ENCODE data around the gene PRRT1.

PRRT1 gene

GRCh38 chr6:32127717-32128592 lies 23.8 kb downstream of the PRRT1 start, which contains the start of gene ATF6B:
TSS of gene ATF6B (minus strand) at chr6:32128246. CDS start at chr6:32128207, 39 bp downstream.
- peaks cover 6% of the 10 kb centered on the region; the same call in 1 of the 2 replicates for H3K4me1 ChIP-seq (ENCODE audit: insufficient read depth, low read length)
- peak within 1 kb of the TSS; percentile 97 for H3K9ac ChIP-seq (ENCODE audit: low read depth, low read length)
- peak within 1 kb of the TSS; percentile 96 for H3K27ac ChIP-seq (ENCODE audit: low read depth, low read length)
- H3K4me3 ChIP-seq (ENCODE audit: low read length): peak within 1 kb of the TSS; percentile 96
- WGBS: under 1% methylated on average over 44 of the region's 44 CpGs
- H3K9me3 ChIP-seq (ENCODE audit: insufficient read depth, low read depth, low read length): no peaks in the 10 kb centered on the region
- H3K27me3 ChIP-seq (ENCODE audit: insufficient read depth, low read length): no peaks in the 10 kb centered on the region
- H3K36me3 ChIP-seq (ENCODE audit: insufficient read depth, low read length): peaks cover 22% of the 10 kb centered on the region

- H3K36me3 ChIP-seq (ENCODE audit: insufficient read depth, low read length): peaks cover 22% of the 10 kb centered on the region
- 20% methylated on average over 9 of the region's 9 CpGs for WGBS
- H3K4me3 ChIP-seq (ENCODE audit: low read length): peak overlapping the region; percentile 96
- peaks cover 6% of the 10 kb centered on the region; the same call in 1 of the 2 replicates for H3K4me1 ChIP-seq (ENCODE audit: insufficient read depth, low read length)
- H3K9ac ChIP-seq (ENCODE audit: low read depth, low read length): peak overlapping the region; percentile 97
- no peaks in the 10 kb centered on the region for H3K27me3 ChIP-seq (ENCODE audit: insufficient read depth, low read length)
- peak overlapping the region; percentile 96; the same call in 1 of the 2 replicates for H3K27ac ChIP-seq (ENCODE audit: low read depth, low read length)
- no peaks in the 10 kb centered on the region for H3K9me3 ChIP-seq (ENCODE audit: insufficient read depth, low read depth, low read length)
These were observed 24.4 kb downstream of the PRRT1 start for GRCh38 chr6:32127409-32127716.

GRCh38 chr6:32126880-32127279 lies 24.9 kb downstream of the PRRT1 start:
- 83% methylated on average over 7 of the region's 8 CpGs for WGBS
- Histone ChIP-seq H3K36me3 (ENCODE audit: insufficient read depth, low read length) (peaks cover 25% of the 10 kb centered on the region), H3K9me3 (ENCODE audit: insufficient read depth, low read depth, low read length) (no peaks in the 10 kb centered on the region), H3K27ac (ENCODE audit: low read depth, low read length) (no peak overlapping the region), H3K9ac (ENCODE audit: low read depth, low read length) (peak overlapping the region; percentile 97; the same call in 1 of the 2 replicates), H3K4me1 (ENCODE audit: insufficient read depth, low read length) (peaks cover 6% of the 10 kb centered on the region; the same call in 1 of the 2 replicates), H3K4me3 (ENCODE audit: low read length) (peak overlapping the region; percentile 96), H3K27me3 (ENCODE audit: insufficient read depth, low read length) (no peaks in the 10 kb centered on the region)

- no peaks in the 10 kb centered on the region for H3K27me3 ChIP-seq (ENCODE audit: insufficient read depth, low read length)
- peaks cover 41% of the 10 kb centered on the region for H3K36me3 ChIP-seq (ENCODE audit: insufficient read depth, low read length)
- WGBS: 94% methylated on average over 4 of the region's 4 CpGs
- H3K4me3 ChIP-seq (ENCODE audit: low read length): no peak overlapping the region
- H3K27ac ChIP-seq (ENCODE audit: low read depth, low read length): no peak overlapping the region
- no peak overlapping the region for H3K9ac ChIP-seq (ENCODE audit: low read depth, low read length)
- peaks cover 6% of the 10 kb centered on the region; the same call in 1 of the 2 replicates for H3K4me1 ChIP-seq (ENCODE audit: insufficient read depth, low read length)
- no peaks in the 10 kb centered on the region for H3K9me3 ChIP-seq (ENCODE audit: insufficient read depth, low read depth, low read length)
These were observed 28.1 kb downstream of the PRRT1 start for GRCh38 chr6:32123681-32124080.

GRCh38 chr6:32120573-32121059 lies 31.1 kb downstream of the PRRT1 start:
- Histone ChIP-seq H3K4me3 (ENCODE audit: low read length) (no peak overlapping the region), H3K27me3 (ENCODE audit: insufficient read depth, low read length) (no peaks in the 10 kb centered on the region), H3K9me3 (ENCODE audit: insufficient read depth, low read depth, low read length) (no peaks in the 10 kb centered on the region), H3K9ac (ENCODE audit: low read depth, low read length) (no peak overlapping the region), H3K27ac (ENCODE audit: low read depth, low read length) (no peak overlapping the region), H3K36me3 (ENCODE audit: insufficient read depth, low read length) (peaks cover 58% of the 10 kb centered on the region), H3K4me1 (ENCODE audit: insufficient read depth, low read length) (no peaks in the 10 kb centered on the region)
- 92% methylated on average over 12 of the region's 12 CpGs for WGBS

- H3K27me3 ChIP-seq (ENCODE audit: insufficient read depth, low read length): no peaks in the 10 kb centered on the region
- H3K36me3 ChIP-seq (ENCODE audit: insufficient read depth, low read length): peaks cover 52% of the 10 kb centered on the region
- no peak overlapping the region for H3K4me3 ChIP-seq (ENCODE audit: low read length)
- H3K4me1 ChIP-seq (ENCODE audit: insufficient read depth, low read length): no peaks in the 10 kb centered on the region
- H3K9me3 ChIP-seq (ENCODE audit: insufficient read depth, low read depth, low read length): no peaks in the 10 kb centered on the region
- no peak overlapping the region for H3K27ac ChIP-seq (ENCODE audit: low read depth, low read length)
- H3K9ac ChIP-seq (ENCODE audit: low read depth, low read length): no peak overlapping the region
- 36% methylated on average over 17 of the region's 17 CpGs for WGBS
These were observed 32.7 kb downstream of the PRRT1 start for GRCh38 chr6:32118782-32119628.

GRCh38 chr6:32117461-32117860 lies 34.3 kb downstream of the PRRT1 start:
- H3K9me3 ChIP-seq (ENCODE audit: insufficient read depth, low read depth, low read length): no peaks in the 10 kb centered on the region
- H3K4me3 ChIP-seq (ENCODE audit: low read length): no peak overlapping the region
- WGBS: 92% methylated on average over 9 of the region's 9 CpGs
- peaks cover 52% of the 10 kb centered on the region for H3K36me3 ChIP-seq (ENCODE audit: insufficient read depth, low read length)
- no peak overlapping the region for H3K27ac ChIP-seq (ENCODE audit: low read depth, low read length)
- H3K9ac ChIP-seq (ENCODE audit: low read depth, low read length): no peak overlapping the region
- no peaks in the 10 kb centered on the region for H3K27me3 ChIP-seq (ENCODE audit: insufficient read depth, low read length)
- H3K4me1 ChIP-seq (ENCODE audit: insufficient read depth, low read length): no peaks in the 10 kb centered on the region

GRCh38 chr6:32116674-32117073 lies 35.1 kb downstream of the PRRT1 start:
- Histone ChIP-seq H3K4me1 (ENCODE audit: insufficient read depth, low read length) (no peaks in the 10 kb centered on the region), H3K27me3 (ENCODE audit: insufficient read depth, low read length) (no peaks in the 10 kb centered on the region), H3K9ac (ENCODE audit: low read depth, low read length) (no peak overlapping the region), H3K27ac (ENCODE audit: low read depth, low read length) (no peak overlapping the region), H3K9me3 (ENCODE audit: insufficient read depth, low read depth, low read length) (no peaks in the 10 kb centered on the region), H3K36me3 (ENCODE audit: insufficient read depth, low read length) (peaks cover 49% of the 10 kb centered on the region), H3K4me3 (ENCODE audit: low read length) (no peak overlapping the region)
- 91% methylated on average over 7 of the region's 7 CpGs for WGBS

GRCh38 chr6:32115623-32116022 lies 36.1 kb downstream of the PRRT1 start:
- no peaks in the 10 kb centered on the region for H3K9me3 ChIP-seq (ENCODE audit: insufficient read depth, low read depth, low read length)
- peaks cover 42% of the 10 kb centered on the region for H3K36me3 ChIP-seq (ENCODE audit: insufficient read depth, low read length)
- no peak overlapping the region for H3K27ac ChIP-seq (ENCODE audit: low read depth, low read length)
- H3K9ac ChIP-seq (ENCODE audit: low read depth, low read length): no peak overlapping the region
- no peaks in the 10 kb centered on the region for H3K4me1 ChIP-seq (ENCODE audit: insufficient read depth, low read length)
- WGBS: 98% methylated on average over 6 of the region's 6 CpGs
- no peaks in the 10 kb centered on the region for H3K27me3 ChIP-seq (ENCODE audit: insufficient read depth, low read length)
- no peak overlapping the region for H3K4me3 ChIP-seq (ENCODE audit: low read length)

- 94% methylated on average over 8 of the region's 8 CpGs for WGBS
- H3K36me3 ChIP-seq (ENCODE audit: insufficient read depth, low read length): peaks cover 38% of the 10 kb centered on the region
- no peaks in the 10 kb centered on the region for H3K4me1 ChIP-seq (ENCODE audit: insufficient read depth, low read length)
- no peak overlapping the region for H3K27ac ChIP-seq (ENCODE audit: low read depth, low read length)
- no peak overlapping the region for H3K9ac ChIP-seq (ENCODE audit: low read depth, low read length)
- no peaks in the 10 kb centered on the region for H3K9me3 ChIP-seq (ENCODE audit: insufficient read depth, low read depth, low read length)
- H3K4me3 ChIP-seq (ENCODE audit: low read length): no peak overlapping the region
- no peaks in the 10 kb centered on the region for H3K27me3 ChIP-seq (ENCODE audit: insufficient read depth, low read length)
These were observed 36.9 kb downstream of the PRRT1 start for GRCh38 chr6:32114796-32115195.

Data from HUES64 (cell line).